GM10266 (cell line): ENCODE data around the gene PARVA.

ENCODE experiments used
- DNase-seq: peaks from one replicate; pipeline ENCODE4 v3.0.0; 2012; ENCODE audit errors: extremely low spot score
- TF ChIP-seq, protein P1 (sequence below): IDR thresholded peaks from 2 replicates; pipeline ENCODE4 v1.5.1; 2012; ENCODE audit warnings: mild to moderate bottlenecking, low read depth; ENCODE audit not compliant: control insufficient read depth, insufficient read depth; ENCODE audit errors: missing control alignments

The PARVA gene

DNA sequence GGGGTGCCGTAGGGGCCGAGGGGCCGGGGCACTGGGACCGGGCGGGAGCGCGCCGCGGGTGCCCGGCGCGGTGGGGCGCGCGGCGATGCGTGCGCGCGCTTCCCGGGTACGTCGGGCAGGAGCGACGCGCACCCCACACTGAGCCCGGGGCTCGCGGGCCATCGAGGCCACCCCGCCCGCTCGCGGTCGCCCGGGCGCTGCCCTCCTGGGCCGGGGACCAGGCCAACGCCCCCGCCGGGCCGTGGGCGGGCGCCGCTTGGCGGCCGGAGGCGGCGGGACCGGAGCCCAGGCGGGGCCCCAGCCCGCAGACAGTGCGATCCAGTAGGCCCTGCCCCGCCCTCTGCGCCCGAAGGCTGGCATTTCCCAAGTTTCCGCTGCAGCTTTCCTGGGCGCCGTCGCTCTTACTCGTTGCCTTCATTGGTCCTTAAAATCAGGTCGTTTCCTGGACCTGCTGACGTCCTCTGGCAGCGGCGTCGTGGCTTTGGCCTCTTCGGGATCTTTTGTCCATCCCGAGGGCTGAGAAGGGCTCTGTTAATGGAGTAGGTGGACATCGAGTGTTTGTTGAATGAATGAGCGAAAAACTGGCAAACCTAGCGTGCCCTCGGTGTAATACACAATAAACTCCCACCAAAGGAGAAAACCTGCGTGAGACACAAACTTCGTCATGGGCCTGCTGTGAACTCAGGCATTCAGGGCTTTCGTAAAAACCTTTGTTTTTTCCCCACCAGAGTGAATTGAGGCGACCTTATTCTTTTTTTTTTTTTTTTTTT lies 638 bp downstream of the PARVA start:
- TF ChIP-seq, protein P1, sequence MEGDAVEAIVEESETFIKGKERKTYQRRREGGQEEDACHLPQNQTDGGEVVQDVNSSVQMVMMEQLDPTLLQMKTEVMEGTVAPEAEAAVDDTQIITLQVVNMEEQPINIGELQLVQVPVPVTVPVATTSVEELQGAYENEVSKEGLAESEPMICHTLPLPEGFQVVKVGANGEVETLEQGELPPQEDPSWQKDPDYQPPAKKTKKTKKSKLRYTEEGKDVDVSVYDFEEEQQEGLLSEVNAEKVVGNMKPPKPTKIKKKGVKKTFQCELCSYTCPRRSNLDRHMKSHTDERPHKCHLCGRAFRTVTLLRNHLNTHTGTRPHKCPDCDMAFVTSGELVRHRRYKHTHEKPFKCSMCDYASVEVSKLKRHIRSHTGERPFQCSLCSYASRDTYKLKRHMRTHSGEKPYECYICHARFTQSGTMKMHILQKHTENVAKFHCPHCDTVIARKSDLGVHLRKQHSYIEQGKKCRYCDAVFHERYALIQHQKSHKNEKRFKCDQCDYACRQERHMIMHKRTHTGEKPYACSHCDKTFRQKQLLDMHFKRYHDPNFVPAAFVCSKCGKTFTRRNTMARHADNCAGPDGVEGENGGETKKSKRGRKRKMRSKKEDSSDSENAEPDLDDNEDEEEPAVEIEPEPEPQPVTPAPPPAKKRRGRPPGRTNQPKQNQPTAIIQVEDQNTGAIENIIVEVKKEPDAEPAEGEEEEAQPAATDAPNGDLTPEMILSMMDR, result no peak
- DNase-seq, result no peak

DNA sequence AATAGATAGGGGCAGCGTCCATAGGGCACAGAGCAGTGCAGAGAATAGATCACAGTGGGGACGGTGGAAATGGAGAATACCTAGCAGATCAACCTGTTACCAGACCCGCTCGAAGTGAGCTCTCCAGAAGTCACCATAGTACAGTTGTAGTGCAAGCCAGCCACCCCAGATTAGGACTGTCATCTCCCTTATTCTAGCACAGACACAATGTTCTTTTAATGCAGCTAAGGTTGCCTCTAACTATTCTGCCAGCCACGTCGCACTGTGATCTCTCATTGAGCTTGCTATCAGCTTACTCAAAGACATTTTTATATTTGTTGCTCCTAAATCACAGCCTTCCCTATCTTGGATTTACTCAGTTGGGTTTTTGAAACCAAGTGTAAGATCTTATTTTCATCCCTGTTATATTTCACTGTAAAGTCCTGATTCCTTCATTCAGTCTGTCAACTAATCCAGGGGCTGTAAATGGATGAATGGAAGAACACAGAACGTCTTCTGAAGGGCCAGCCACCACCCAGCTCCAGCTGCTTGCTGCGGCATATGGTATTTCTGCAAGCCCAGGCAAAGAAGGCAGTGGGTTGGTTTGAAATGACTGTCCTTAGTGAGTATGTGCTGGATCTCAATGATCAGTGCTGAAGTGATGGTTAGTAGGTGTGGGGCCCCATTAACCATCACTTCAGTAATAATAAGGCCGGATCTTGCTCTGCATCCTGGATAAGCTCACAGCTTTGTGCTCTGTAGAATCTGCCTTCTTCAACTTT lies 3.4 kb downstream of the PARVA start:
- no peak for DNase-seq
- TF ChIP-seq, protein P1, result no peak

DNA sequence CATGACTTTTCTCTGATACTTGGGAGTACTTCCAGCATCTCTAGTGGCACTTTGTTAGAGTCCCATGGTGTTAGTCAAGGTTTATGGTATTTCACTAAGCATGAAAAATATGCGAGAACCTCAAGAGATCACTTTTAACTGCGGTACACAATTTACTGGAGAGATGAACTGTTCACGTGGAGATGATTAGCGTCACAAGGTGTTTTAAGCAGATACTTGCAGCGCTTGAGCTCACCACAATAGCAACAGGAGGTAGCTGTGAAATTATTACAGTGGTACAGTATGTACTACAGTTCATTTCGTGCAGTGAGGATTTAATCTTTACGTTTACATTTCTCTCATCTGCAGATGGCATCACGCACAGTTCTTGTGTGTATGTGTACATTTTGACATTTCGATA lies 4.5 kb downstream of the PARVA start:
- TF ChIP-seq, protein P1, result no peak
- DNase-seq, result no peak

DNA sequence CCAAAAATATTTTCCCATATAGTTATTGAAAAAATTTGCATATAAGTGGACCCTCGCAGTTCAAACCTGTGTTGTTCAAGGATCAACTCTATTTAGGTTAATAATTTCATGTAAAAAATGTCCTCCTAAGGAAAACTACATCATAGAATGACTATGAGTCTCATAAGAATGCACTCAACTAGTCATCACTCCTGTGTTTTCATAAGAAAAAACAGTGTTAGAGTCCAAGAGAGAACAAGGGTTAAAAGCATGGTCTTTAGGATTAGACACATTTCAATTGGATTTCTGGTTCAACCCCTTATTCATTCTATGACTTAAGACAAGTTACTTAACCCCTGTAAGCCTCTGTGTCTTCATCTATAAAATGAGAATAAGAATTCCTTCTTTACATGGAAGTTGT lies 5.1 kb downstream of the PARVA start:
- TF ChIP-seq, protein P1, result no peak
- no peak for DNase-seq

DNA sequence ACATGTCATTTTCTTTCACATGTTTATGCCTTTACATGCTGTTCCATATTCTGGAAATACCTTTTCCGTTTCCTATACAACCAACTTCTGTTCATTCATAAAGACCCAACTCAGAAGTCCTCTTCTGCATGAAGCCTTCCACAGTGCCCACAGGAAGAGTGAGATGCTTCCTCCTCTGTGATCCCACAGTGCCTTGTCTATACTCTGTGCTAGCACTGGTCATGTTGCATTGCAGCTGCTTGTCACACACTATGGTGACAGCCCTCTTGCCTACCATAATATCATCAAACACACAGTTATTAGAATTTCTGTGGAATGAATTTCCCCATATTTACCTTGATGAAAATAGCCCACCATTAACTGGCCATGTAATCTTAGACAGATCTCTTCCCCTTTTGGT lies 8.9 kb downstream of the PARVA start:
- DNase-seq, result no peak
- TF ChIP-seq, protein P1, result no peak

DNA sequence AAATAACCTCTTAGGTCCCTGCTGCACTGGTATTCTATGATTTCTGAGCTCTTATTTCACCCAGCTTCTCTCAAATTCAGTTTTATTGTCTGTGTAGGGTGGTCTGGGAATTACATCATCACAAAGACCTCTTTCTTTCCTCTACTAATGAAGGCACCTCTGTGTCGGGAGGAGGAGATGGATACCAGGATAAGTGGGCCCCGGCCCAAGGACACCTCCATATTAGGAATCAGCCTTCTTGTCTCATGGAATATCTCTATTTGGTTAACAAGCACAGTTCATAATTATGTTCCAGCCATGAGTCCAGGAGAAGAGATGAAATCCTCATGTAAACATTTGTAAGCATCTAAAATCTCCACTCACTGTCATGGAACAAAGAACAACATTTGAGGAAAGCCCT lies 9.4 kb downstream of the PARVA start:
- TF ChIP-seq, protein P1, result no peak
- no peak for DNase-seq

DNA sequence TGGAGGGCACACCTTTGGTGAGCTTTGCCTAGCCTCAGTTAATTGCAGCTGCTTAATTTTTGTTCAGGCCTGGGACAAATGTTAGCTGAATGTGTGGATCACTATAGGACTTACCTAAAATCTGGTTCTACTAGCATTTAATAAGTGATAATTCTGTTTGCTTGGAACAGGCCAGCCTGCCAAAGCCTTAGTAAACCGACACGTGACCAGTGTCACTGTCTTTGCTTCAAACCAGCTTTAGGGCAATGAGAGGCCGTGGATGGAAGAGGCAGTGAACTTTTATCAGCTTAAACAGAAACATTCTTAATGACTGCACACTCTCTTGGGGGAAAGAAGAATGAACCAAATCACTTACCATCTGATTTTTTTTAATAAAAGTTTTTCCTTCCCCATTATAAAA lies 10.8 kb downstream of the PARVA start:
- TF ChIP-seq, protein P1, result no peak
- no peak for DNase-seq
